ENCODE measurements around the gene PWWP2B.

The PWWP2B gene

DNA sequence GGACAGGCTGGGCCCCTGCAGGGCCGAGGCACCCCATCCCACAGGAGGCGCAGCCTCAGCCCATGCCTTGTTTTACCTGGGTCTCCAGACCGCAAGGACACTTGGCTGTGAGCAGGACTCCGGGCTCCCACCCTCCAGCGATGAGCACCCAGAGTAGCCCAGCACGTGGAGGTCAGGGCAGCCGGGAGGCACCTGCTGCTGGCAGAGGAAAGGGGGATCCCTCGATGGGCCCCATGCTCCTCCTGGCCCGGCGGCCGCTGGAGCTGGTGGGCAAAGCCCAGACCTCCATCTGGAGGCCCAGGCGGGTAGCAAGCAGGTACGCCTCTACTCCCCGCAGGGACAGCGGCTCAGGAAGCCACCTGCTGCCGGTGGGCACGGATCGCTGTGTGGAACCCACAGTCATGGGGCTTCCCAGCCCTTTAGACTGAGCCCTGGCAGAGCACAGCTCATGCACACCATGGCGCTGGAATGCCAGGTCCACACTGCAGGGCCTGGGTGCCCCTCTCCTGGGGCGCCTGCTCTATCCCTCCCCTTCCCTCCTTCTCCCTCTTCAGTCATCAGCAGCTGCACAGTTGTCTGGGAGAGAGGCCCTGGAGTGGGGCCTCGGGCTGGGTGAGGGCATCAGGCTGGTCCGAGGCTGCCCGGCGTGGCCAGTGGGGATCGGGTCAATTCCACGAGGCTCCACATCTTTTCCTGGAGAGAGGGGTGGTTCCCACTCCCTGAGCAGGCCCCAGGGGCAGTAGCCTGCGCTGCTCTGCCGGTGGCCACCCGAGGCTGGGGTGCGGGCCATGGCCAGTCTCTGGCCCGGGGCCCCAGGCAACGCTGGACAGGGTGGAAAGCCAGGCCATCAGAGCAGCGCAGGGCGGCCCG lies 65.7 kb downstream of the PWWP2B start:
- DNase-seq: no peak

GRCh38 chr10:132463333-132464255 lies 66.6 kb downstream of the PWWP2B start:
- DNase-seq: no peak

GRCh38 chr10:132464256-132465192 lies 67.5 kb downstream of the PWWP2B start:
- DNase-seq: no peak

DNA sequence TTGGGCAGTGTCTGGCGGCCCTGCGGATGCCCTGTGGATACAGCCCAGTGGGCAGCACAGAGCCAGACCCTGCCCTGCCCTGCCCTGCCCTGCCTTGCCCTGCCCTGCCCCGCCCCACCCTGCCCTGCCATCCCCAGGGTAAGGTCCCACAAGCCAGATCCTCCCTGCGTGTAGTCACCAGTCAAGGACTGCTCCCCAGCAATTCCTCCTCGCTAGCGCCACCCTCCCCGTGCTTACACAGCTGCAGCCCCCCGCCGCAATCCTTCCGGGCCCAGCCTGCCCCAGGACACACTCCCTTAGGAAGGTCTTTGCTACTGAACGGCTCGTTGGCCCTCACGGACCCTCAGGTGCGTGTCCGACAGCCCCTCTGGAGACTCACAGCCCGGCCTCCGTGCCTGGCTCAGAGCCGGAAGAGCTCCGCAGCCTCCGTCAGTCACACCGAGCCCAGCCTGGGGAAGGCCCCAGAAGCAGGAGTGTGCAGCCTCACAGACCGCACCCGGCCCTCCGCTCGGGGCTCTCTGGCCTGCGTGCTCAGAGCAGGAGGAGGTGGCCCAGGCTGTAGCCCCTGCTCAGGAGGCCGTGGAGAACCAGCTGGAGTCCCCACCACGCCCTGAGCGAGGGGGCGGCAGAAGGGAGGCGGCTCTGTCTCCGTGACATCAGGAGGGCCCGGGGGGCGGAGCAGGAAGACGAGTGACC lies 68.3 kb downstream of the PWWP2B start:
- no peak for DNase-seq

- no peak for DNase-seq
Observed at GRCh38 chr10:132465889-132466519, 69.0 kb downstream of the PWWP2B start.

GRCh38 chr10:132466520-132467463 lies 69.8 kb downstream of the PWWP2B start:
- DNase-seq: no peak

Data from RPMI8226 (cell line).